ENCODE data around the gene TRPM5. TPM values are rescaled to one million over a fixed set of nuclear protein-coding genes. Genes with fewer than 3 reads are reported as not detected.
A peak's percentile ranks its signal among the peaks of the same experiment; 100 is the strongest.

TRPM5 gene
- total and polyA plus RNA-seq, 9 of the 15 experiments (the other 6 are each of a cell fraction or from before 2014, with no cell fraction given): not detected

GRCh38 chr11:2398664-2399355 lies 45.5 kb downstream of the TRPM5 start:
- peak; percentile 59 for FAIRE-seq
- TF ChIP-seq ZBTB2 (IDR thresholded peaks at IDR 0.05): no peak
- TF ChIP-seq RBBP5 (IDR thresholded peaks at IDR 0.05; ENCODE audit: borderline replicate concordance, insufficient read depth, low read length, poor library complexity, severe bottlenecking): no peak
- no peak for TF ChIP-seq ZNF551 (CRISPR knock-in tag; IDR thresholded peaks at IDR 0.05)
- no peak for TF ChIP-seq YY1 (IDR thresholded peaks at IDR 0.05; ENCODE audit: borderline replicate concordance in 1 of 3, control insufficient read depth in 1 of 3, extremely low read depth in 1 of 3, insufficient read depth in 3 of 3, insufficient read length in 1 of 3, insufficient replicate concordance in 2 of 3, low read depth in 1 of 3, low read length in 2 of 3)
- TF ChIP-seq SETDB1 (IDR thresholded peaks at IDR 0.05; ENCODE audit: low read length): no peak
- TF ChIP-seq RAD21 (CRISPR knock-in tag; conservative IDR thresholded peaks at IDR 0.05 in 1 of 2, IDR thresholded peaks at IDR 0.05 in 1 of 2): peak in 1 of 2 experiments; percentile 32; a peak in 2 of 4 replicates
- no peak for TF ChIP-seq HDAC2 (IDR thresholded peaks at IDR 0.05)

More at GRCh38 chr11:2398664-2399355, 45.5 kb downstream of the TRPM5 start:
- Histone ChIP-seq H3K4me3 (peak overlapping the region; percentile 71), H3K9ac (ENCODE audit: insufficient read depth in 1 of 2, low read depth in 2 of 2, low read length in 2 of 2) (peak overlapping the region; percentile 94 to 98), H3K9me3 (replicated peaks; ENCODE audit: control insufficient read depth, insufficient read depth, low read depth, low read length) (no peaks in the 10 kb centered on the region), H3K9me1 (ENCODE audit: control insufficient read depth, insufficient read depth, low read length) (no peaks in the 10 kb centered on the region), H2AFZ (ENCODE audit: low read depth, low read length) (no peak overlapping the region), H3K4me2 (ENCODE audit: insufficient read depth, low read length) (peak overlapping the region; percentile 75), H3K27ac (ENCODE audit: extremely low read depth, low read depth, low read length) (peak overlapping the region; percentile 76), H3K36me3 (ENCODE audit: control insufficient read depth, insufficient read depth, low read length) (peaks cover 60% of the 10 kb centered on the region; the same call in 1 of the 3 replicates), H3K27me3 (ENCODE audit: control insufficient read depth in 2 of 2, insufficient read depth in 2 of 2, low read length in 2 of 2) (no peaks in the 10 kb centered on the region), H4K20me1 (replicated peaks; ENCODE audit: control insufficient read depth, insufficient read depth, low read length) (no peaks in the 10 kb centered on the region; the same call in none of the 2 replicates), H3K79me2 (ENCODE audit: control insufficient read depth, insufficient read depth, low read length) (peaks cover 28% of the 10 kb centered on the region), H3K4me1 (replicated peaks in 1 of 2; ENCODE audit: control insufficient read depth in 2 of 2, insufficient read depth in 2 of 2, low read length in 2 of 2) (peaks cover 12 to 77% of the 10 kb centered on the region in 2 experiments; a peak in 4 of 5 replicates)
- in situ Hi-C loops (cut with MboI) (no loop called here), intact Hi-C loops (cut with micrococcal nuclease) (no loop called here)
- no TSS peak for BruUV-seq (replicated peaks)
- ATAC-seq (peak; percentile 14), DNase-seq (ENCODE audit: extremely low read depth in 1 of 4, low spot score in 3 of 4) (peak in 2 of 4 experiments; percentile 61 to 65)
- CTCF ChIA-PET (ENCODE audit: low intra/inter-chr PET ratio): interaction anchor here (1.0 to 1.2 kb wide), 2 partner anchors 93 to 134 kb away, joined by 3 to 6 read pairs; no protein-coding TSS in a partner anchor
- whole genome bisulfite sequencing (ENCODE audit: insufficient coverage, low coverage, missing lambda C conversion rate): 25% methylated on average over 7 of the region's 7 CpGs
- POLR2A ChIA-PET: interaction anchor here (0.6 to 2.3 kb wide), 5 partner anchors 12 to 93 kb away, joined by 3 to 9 read pairs (median 4); no protein-coding TSS in a partner anchor

Data from K562 (cell line).